Motor neuron (in vitro differentiated cells): ENCODE data around the gene POR. TPM values are rescaled to one million over a fixed set of nuclear protein-coding genes. Genes with fewer than 3 reads are reported as not detected.
"Not testable (repeated sequence)": the region's sequence is repeated elsewhere in the genome, so short reads cannot be mapped to it uniquely, and the experiment has no call there.

Experiments
- ATAC-seq, 8 experiments: fragments of 200-7000 bp; cut with Tn5 transposase; replicated peaks in 6 of 8; 2 replicates each; pipeline ENCODE4 v1.8.0; 2021; ENCODE audit warnings: mild to moderate bottlenecking in 8 of 8, moderate library complexity in 8 of 8
- H3K27ac ChIP-seq, 2 donors: fragments of 250-450 bp; sonication (Bioruptor Pico); 2 replicates each; pipeline ENCODE4 v1.9.0; 2021; ENCODE audit warnings: antibody characterized with exemption in 2 of 2, mild to moderate bottlenecking in 2 of 2, moderate library complexity in 1 of 2
- H3K4me1 ChIP-seq, 2 donors: fragments of 250-450 bp; sonication (Bioruptor Pico); replicated peaks in 1 of 2; 2 replicates each; pipeline ENCODE4 v1.6.1; 2021; ENCODE audit warnings: antibody characterized with exemption in 2 of 2, mild to moderate bottlenecking in 2 of 2, moderate library complexity in 1 of 2
- H3K4me3 ChIP-seq, 5 donors: fragments of 250-450 bp; sonication (Bioruptor Pico); 2 replicates each; pipeline ENCODE4 v1.9.0; 2021; ENCODE audit warnings: antibody characterized with exemption in 5 of 5, mild to moderate bottlenecking in 5 of 5, moderate library complexity in 4 of 5
- WGBS, 10 experiments: fragments of 450-650 bp; shearing (Covaris generic); methylation state at CpG; one replicate each; pipeline ENCODE4 v1.0.0; 2022; 5-methylcytosine and 5-hydroxymethylcytosine counted together
- in situ Hi-C, 9 experiments: fragments of 400-800 bp; cut with MboI; loops; one replicate each; pipeline ENCODE4 v1.15.0; 2021; ENCODE audit warnings: low sequenced_read_pairs in 9 of 9, low pct_unique_long_range_greater_than_20kb in 2 of 9; ENCODE audit not compliant: unreplicated experiment in 9 of 9
- total RNA-seq, 8 experiments: library from RNA; unstranded; fragments of 300-600 nt; gene quantifications; 2 replicates each; pipeline versions ENCODE4 v1.2.3 to v1.2.4, GENCODE V29; 2022

The POR gene
- total RNA-seq, 8 experiments from 2014 or later = 52.9 to 105 (median 66.2) TPM

GRCh38 chr7:75889223-75889825 is 25.6 kb upstream of the POR start:
- H3K27ac ChIP-seq = peak overlapping the region in 1 of 2 donors; percentile 42
- WGBS, 10 experiments = 60% methylated on average over 1 of the region's 11 CpGs; no CpG with 5 or more reads in 9 of the 10 experiments
- peak in 6 of 8 experiments; percentile 2 to 55 (median 37) for ATAC-seq
- no peak overlapping the region for H3K4me3 ChIP-seq
- peaks cover 13% of the 10 kb centered on the region in 2 donors for H3K4me1 ChIP-seq
- in situ Hi-C loops = no loop called here

DNA sequence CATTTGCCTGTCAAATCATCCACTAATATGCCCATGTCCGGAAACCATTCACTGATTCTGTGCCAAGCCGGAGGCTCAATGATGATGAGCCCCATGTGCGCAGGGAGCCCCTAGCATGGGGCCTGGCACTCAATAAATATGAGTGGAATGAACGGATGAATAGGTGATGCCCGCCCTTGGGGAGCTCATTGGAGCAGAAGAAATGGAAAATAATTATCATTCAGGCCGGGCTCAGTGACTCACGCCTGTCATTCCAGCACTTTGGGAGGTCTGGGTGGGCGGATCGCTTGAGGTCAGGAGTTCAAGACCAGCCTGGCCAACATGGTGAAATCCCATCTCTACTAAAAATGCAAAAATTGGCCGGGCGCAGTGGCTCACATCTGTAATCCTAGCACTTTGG is 25.1 kb upstream of the POR start:
- Histone ChIP-seq H3K4me3 (no peak overlapping the region), H3K4me1 (peaks cover 13% of the 10 kb centered on the region in 2 donors), H3K27ac (no peak overlapping the region)
- peak; percentile 11 to 65 (median 54) for ATAC-seq
- WGBS, 10 experiments = 44 to 80% (median 68%) methylated on average over 1 to 7 of the region's 11 CpGs; no CpG with 5 or more reads in 4 of the 10 experiments
- in situ Hi-C loops = no loop called here

DNA sequence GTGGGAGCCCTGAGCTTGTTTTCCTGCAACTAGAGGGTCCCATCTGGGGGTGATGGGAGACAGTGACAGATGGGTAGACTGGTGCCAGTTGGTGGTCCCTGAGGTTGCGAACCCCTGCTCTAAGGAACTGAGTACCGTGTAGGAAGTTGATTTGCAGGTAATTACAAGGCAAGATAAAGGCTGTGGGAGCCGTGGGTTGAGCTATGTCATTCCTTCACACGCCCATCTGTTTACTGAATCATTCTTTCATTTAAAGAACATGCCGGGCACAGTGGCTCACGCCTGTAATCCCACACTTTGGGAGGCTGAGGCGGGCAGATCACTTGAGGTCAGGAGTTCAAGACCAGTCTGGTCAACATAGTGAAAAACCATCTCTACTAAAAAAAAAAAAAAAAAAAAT is 23.7 kb upstream of the POR start:
- in situ Hi-C loops, ATAC-seq, H3K27ac ChIP-seq, H3K4me3 ChIP-seq: not testable (repeated sequence)
- 40 to 100% (median 90%) methylated on average over 1 to 4 of the region's 7 CpGs; no CpG with 5 or more reads in 6 of the 10 experiments for WGBS, 10 experiments
- peaks cover 13% of the 10 kb centered on the region in 2 donors for H3K4me1 ChIP-seq

DNA sequence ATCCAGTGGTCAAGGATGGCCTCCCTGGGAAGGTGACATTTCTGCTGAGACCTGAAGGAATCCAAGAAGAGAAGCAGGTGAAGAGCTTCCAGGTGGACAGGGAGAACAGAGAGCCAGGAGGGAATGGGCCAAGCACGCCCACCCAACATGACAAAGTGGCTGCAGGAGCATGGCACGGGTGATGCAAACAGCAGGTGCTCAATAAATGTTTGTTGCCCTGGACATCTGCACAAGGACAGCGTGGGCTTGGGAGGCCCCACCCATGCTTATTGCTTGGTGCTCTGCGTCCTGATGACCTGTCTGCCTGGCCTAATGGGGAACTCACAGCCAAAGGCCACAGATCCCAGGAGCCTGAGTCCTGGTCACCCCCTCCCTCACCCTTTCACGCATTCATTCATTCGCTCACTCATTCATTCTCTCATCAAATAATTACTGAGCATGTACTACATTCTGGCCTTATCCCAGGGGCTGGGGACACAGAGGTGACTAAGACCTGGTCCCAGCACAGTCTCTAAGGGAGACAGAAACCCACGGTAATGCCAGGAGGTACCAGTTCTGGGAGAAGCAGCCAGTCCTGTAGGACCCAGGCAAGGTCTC is 23.0 kb upstream of the POR start:
- 80 to 100% (median 99%) methylated on average over 1 to 4 of the region's 7 CpGs; no CpG with 5 or more reads in 6 of the 10 experiments for WGBS, 10 experiments
- no peak overlapping the region for H3K27ac ChIP-seq
- H3K4me3 ChIP-seq = no peak overlapping the region
- peak in 1 of 8 experiments; percentile 5 for ATAC-seq
- peaks cover 13% of the 10 kb centered on the region in 2 donors for H3K4me1 ChIP-seq
- in situ Hi-C loops = no loop called here

- H3K27ac ChIP-seq = no peak overlapping the region
- peak in 3 of 8 experiments; percentile 36 to 80 (median 71) for ATAC-seq
- peaks cover 13% of the 10 kb centered on the region in 2 donors for H3K4me1 ChIP-seq
- 0 to 100% (median 32%) methylated on average over 1 to 11 of the region's 15 CpGs; no CpG with 5 or more reads in 3 of the 10 experiments for WGBS, 10 experiments
- in situ Hi-C loops = no loop called here
- H3K4me3 ChIP-seq = no peak overlapping the region
Observed at GRCh38 chr7:75892634-75893272, 22.2 kb upstream of the POR start.

- Histone ChIP-seq H3K27ac (no peak overlapping the region), H3K4me3 (no peak overlapping the region), H3K4me1 (peaks cover 0 to 7% of the 10 kb centered on the region in 2 donors)
- 40 to 100% (median 82%) methylated on average over 1 to 4 of the region's 6 CpGs; no CpG with 5 or more reads in 6 of the 10 experiments for WGBS, 10 experiments
- in situ Hi-C loops = no loop called here
- ATAC-seq = no peak
Observed at GRCh38 chr7:75896803-75897327, 18.1 kb upstream of the POR start.

- 70 to 91% (median 86%) methylated on average over 1 to 9 of the region's 9 CpGs; no CpG with 5 or more reads in 1 of the 10 experiments for WGBS, 10 experiments
- H3K4me3 ChIP-seq = no peak overlapping the region
- peaks cover 3 to 10% of the 10 kb centered on the region in 2 donors for H3K4me1 ChIP-seq
- in situ Hi-C loops = no loop called here
- ATAC-seq = no peak
- no peak overlapping the region for H3K27ac ChIP-seq
Observed at GRCh38 chr7:75900617-75901315, 14.2 kb upstream of the POR start.

- in situ Hi-C loops = no loop called here
- Histone ChIP-seq H3K4me3 (no peak overlapping the region), H3K4me1 (peaks cover 9 to 11% of the 10 kb centered on the region in 2 donors), H3K27ac (peak overlapping the region; percentile 66 to 75)
- WGBS, 10 experiments = 0 to 27% (median 14%) methylated on average over 1 to 13 of the region's 17 CpGs; no CpG with 5 or more reads in 2 of the 10 experiments
- ATAC-seq = peak; percentile 59 to 98 (median 97)
Observed at GRCh38 chr7:75905785-75906604, 9.0 kb upstream of the POR start.

DNA sequence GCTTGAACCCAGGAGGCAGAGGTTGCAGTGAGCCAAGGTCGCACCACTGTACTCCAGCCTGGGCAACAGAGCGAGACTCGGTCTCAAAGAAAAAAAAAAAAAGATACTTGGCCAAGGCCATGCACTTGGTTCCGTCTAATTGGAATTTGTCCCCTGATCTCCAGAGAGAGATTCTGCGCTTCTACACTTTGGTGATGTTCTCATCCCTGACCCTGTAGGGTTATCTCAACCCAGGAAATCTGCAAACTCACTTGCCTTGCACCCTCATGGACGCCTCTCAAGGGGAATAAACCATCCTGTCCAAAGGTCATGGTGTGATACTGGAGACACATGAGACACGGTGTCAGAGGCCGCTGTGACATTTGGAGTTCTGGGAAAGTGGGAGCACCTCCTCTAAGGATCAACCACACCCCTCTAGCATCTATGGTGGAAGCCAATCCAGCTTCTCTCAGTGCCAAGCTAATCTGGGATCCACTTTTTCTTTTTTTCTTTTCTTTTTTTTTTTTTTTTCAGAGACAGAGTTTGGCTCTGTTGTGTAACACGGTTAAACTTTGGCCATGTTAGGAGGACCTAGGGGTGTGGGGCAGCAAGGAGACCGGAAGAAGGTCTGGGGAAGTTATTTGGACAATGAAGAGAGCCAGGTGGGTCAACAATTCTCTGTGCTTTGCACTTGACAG is 7.8 kb upstream of the POR start:
- no peak for ATAC-seq
- in situ Hi-C loops = no loop called here
- Histone ChIP-seq H3K4me3 (no peak overlapping the region), H3K27ac (no peak overlapping the region), H3K4me1 (peaks cover 9 to 11% of the 10 kb centered on the region in 2 donors)
- 40 to 100% (median 83%) methylated on average over 1 to 7 of the region's 10 CpGs for WGBS, 10 experiments

- H3K27ac ChIP-seq, ATAC-seq, in situ Hi-C loops, H3K4me3 ChIP-seq: not testable (repeated sequence)
- 88 to 100% (median 97%) methylated on average over 1 to 7 of the region's 9 CpGs for WGBS, 10 experiments
- peaks cover 9 to 11% of the 10 kb centered on the region in 2 donors for H3K4me1 ChIP-seq
Observed at GRCh38 chr7:75907668-75908039, 7.3 kb upstream of the POR start.

GRCh38 chr7:75909521-75910132 is 5.3 kb upstream of the POR start:
- Histone ChIP-seq H3K27ac (no peak overlapping the region), H3K4me3 (no peak overlapping the region), H3K4me1 (peaks cover 9 to 15% of the 10 kb centered on the region in 2 donors)
- 40 to 96% (median 91%) methylated on average over 2 to 5 of the region's 5 CpGs; no CpG with 5 or more reads in 1 of the 10 experiments for whole genome bisulfite sequencing, 10 experiments
- ATAC-seq = no peak
- in situ Hi-C loops = no loop called here
